Ectodermal cell (in vitro differentiated cells): Measurements from ENCODE around the gene MINDY3.

ENCODE experiments used
- H3K27ac ChIP-seq: 2 replicates; pipeline ENCODE4 v1.7.0; 2013; ENCODE audit warnings: mild to moderate bottlenecking, low read depth, low read length; ENCODE audit not compliant: insufficient read depth, poor library complexity, severe bottlenecking
- H3K27me3 ChIP-seq: 2 replicates; pipeline ENCODE4 v1.7.0; 2013; ENCODE audit warnings: mild to moderate bottlenecking, low read length; ENCODE audit not compliant: insufficient read depth, control insufficient read depth, poor library complexity, severe bottlenecking
- H3K36me3 ChIP-seq: one replicate; pipeline ENCODE4 v1.7.0; 2013; ENCODE audit warnings: low read length; ENCODE audit not compliant: control insufficient read depth, insufficient read depth
- H3K4me1 ChIP-seq: one replicate; pipeline ENCODE4 v1.7.0; 2013; ENCODE audit warnings: low read length; ENCODE audit not compliant: control insufficient read depth, insufficient read depth
- H3K4me3 ChIP-seq: 2 replicates; pipeline ENCODE4 v1.7.0; 2013; ENCODE audit warnings: low read depth, low read length, control low read depth; ENCODE audit not compliant: insufficient read depth
- H3K9me3 ChIP-seq: 2 replicates; pipeline ENCODE4 v1.7.0; 2013; ENCODE audit warnings: mild to moderate bottlenecking, low read length, moderate library complexity; ENCODE audit not compliant: control insufficient read depth
- WGBS, 2 experiments: methylation state at CpG; one replicate each; pipeline ENCODE4 v1.1.7; 2013; ENCODE audit warnings: missing lambda C conversion rate in 2 of 2; 5-methylcytosine and 5-hydroxymethylcytosine counted together

Gene MINDY3

DNA sequence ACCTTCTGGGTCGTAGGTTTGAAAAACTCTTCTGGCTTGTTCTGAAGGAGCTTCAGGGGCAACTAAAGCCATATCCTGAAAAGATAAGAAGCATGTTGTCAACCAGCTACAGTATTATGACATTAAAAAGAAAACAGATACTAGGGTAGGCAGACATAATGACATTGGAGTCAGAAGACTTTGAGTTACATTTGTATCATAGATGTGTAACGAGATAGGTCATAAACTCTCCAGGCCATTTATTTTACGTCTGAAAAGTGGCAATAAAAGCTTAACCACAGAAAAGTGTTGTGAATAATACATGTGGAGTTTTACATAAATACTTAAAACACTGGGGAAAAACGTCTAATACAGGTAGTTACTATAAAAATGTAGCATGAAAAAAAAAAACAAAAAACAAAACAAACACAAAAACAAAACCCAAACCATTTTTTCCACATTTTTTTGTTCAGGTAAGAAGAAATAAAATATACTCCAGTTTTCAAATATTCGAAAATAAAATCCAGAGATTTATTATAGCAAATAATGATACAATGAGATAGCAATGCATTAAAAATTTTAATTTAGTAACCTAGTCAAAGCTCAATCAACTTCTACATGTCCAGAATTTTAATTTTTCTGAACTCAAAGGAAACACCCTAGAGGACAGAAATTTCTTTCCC is 64.1 kb downstream of the MINDY3 start:
- no peaks in the 10 kb centered on the region for H3K27me3 ChIP-seq
- no peaks in the 10 kb centered on the region for H3K9me3 ChIP-seq
- H3K4me3 ChIP-seq, result no peak overlapping the region
- 95 to 97% methylated on average over 3 of the region's 5 CpGs for WGBS, 2 experiments
- H3K4me1 ChIP-seq, result no peaks in the 10 kb centered on the region
- H3K27ac ChIP-seq, result no peak overlapping the region
- H3K36me3 ChIP-seq, result no peaks in the 10 kb centered on the region

DNA sequence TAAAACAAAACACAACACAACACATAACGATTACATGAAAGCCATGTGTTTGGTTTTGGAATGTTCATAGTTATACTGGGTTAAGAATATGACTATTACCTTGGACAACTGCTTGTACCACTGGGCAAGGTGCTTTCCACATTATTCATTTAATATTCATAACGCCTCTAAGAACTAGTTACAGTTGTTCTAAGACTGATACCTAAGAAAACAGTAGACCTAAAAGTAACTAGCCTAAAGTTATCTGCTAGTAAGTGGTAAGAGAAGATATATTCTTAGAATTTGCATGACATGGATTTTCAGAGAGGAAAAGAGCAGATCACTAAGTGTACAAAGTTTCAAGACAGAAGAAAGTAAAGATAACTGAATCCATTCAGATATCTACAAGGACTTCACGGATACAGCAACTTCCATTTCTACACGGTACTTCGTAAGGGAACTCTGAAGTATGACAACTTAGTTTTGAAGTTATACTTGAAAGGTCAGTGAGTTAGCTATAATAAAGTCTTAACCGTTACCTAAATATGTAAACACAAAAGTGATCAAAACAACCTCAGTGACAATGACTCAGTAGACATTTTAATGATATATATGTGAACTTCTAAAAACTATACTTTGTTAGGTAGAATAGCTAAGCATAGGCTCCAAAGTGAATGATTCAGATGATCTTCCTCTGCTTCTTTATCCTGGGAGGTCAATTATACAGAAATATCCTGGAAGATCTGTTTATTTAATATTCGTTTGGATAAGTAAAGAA is 65.1 kb downstream of the MINDY3 start:
- Histone ChIP-seq H3K4me3 (no peak overlapping the region), H3K27ac (no peak overlapping the region), H3K36me3 (no peaks in the 10 kb centered on the region), H3K9me3 (no peaks in the 10 kb centered on the region), H3K27me3 (no peaks in the 10 kb centered on the region), H3K4me1 (no peaks in the 10 kb centered on the region)
- WGBS, 2 experiments, result 97 to 100% methylated on average over 3 to 7 of the region's 7 CpGs

DNA sequence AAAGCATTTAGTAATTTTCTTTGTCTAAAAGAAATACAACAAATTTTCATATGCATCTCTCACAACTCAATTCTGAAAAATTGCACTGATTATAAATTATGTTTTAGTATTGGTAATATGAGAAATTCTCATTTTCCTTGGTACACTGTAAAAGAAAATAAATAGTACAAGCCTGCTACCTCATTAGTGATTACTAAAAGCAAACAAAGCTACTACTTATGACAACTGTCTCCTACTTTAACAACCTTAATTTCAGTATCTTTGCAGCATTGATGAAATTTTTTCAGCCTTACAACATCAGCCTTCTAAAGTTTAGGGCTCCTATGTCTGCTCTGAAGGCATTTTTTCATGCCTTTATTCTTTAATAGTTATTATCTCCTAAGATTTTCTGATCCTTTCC is 65.7 kb downstream of the MINDY3 start:
- Histone ChIP-seq H3K27ac (no peak overlapping the region), H3K36me3 (no peaks in the 10 kb centered on the region), H3K4me3 (no peak overlapping the region), H3K4me1 (no peaks in the 10 kb centered on the region), H3K27me3 (no peaks in the 10 kb centered on the region), H3K9me3 (no peaks in the 10 kb centered on the region)

DNA sequence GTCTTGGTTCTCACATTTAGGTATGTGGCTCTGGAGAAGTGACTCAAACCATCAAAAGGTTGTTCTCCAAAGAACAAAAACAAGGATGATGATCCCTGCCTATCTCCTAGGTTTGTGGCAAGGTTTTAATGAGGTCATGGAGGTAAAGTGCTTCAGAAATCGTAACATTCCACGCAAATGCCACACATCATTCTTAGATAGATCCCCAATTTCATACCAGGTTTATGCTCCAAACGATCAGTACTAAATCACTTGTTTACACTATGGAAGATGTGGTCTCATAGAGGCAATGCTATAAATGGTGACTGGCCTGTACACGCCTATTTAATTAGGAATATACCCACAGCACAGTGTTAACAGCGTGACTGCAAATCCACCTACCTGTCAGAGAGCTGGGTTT is 66.6 kb downstream of the MINDY3 start:
- Histone ChIP-seq H3K36me3 (no peaks in the 10 kb centered on the region), H3K27ac (no peak overlapping the region), H3K4me3 (no peak overlapping the region), H3K9me3 (no peaks in the 10 kb centered on the region), H3K27me3 (no peaks in the 10 kb centered on the region), H3K4me1 (no peaks in the 10 kb centered on the region)
- 97 to 100% methylated on average over 4 to 5 of the region's 5 CpGs for WGBS, 2 experiments

DNA sequence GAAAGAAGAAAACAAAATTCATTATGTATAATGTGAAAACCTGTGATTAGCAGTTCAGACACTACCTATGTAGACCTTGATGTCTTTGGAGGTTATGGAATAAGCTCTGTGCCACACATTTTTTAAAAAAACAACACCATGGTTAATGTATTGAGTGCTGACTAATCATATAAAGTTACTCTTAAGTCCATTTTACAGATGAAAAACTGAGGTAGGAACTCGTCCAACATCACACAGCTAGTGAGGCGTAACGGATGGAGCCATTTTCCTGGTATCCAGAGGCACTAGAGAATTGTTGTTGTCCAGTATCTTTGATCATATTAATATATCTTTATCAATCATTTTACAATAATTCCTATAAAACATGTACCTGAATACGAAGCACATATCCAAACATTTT is 67.5 kb downstream of the MINDY3 start:
- 90 to 91% methylated on average over 4 of the region's 4 CpGs for WGBS, 2 experiments
- H3K9me3 ChIP-seq, result no peaks in the 10 kb centered on the region
- H3K4me1 ChIP-seq, result no peaks in the 10 kb centered on the region
- H3K4me3 ChIP-seq, result no peak overlapping the region
- no peaks in the 10 kb centered on the region for H3K27me3 ChIP-seq
- no peak overlapping the region for H3K27ac ChIP-seq
- no peaks in the 10 kb centered on the region for H3K36me3 ChIP-seq

DNA sequence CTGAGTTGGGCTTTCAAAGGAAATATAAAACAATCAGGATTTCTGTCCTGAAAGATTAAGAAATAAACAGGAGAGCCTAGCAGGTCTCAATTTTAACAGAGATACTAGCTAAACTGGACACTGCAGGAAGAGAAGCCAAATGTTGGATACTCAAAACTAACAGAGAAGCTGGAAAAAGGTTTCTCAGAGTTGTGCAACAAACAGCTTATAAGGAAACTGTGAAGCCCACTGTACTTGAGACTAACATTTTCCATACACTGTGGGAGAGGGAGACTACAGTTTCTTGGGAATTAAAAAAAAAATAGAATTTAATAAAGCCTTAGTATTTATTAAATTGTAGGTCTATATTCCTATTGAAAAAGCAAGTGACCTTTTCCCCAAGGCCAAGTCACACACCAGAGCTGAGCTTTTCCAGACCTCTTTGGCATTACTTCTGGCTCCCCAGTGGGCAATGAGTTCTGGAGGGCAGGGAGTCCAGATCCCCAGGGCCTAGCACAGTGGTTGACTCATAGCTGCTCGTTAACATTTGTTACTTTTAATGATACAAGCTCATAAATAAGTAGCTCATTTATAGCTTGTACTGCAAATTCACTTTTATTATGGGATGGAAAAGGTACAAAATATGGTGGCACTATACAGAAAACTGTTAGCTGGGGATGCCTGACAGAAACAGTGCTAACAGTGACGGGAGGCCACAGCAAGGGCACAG is 68.3 kb downstream of the MINDY3 start:
- Histone ChIP-seq H3K4me3 (no peak overlapping the region), H3K27me3 (no peaks in the 10 kb centered on the region)

DNA sequence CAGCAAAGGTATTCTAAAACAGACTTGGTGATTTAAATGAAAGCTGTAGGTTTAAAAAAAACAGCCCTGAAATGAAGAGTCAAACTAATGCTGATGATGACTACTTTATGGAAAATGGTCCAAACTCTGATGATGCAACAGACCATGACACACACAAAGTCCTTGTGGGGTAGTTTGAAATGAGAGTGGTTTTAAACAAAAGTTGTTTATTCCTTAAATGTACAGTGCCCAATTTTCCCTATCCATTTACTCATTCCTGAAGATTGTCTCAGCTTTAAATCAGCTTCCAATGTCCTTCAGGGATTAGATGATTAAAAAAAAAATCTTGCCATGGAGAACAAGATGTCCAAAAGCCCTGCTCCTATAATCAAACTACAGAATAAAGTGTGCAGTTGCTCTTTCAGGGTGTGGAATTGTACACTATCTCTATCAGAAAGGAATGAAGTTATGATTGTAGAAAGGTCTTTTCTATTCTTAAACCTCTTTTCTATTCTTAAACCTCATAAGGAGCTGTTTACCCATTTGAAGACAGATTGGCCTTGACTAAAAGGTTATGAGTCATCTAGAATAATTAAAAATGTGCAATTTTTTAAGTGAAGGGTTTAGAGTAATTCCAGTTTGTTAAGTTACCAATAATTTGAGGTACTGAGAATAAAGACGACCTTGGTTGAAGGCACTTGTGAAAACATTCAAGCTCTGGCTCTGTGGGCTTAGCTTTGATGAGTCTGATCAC is 70.3 kb downstream of the MINDY3 start:
- WGBS, 2 experiments, result 93 to 97% methylated on average over 1 of the region's 1 CpG
- Histone ChIP-seq H3K36me3 (no peaks in the 10 kb centered on the region), H3K27me3 (no peaks in the 10 kb centered on the region), H3K9me3 (no peaks in the 10 kb centered on the region), H3K27ac (no peak overlapping the region), H3K4me3 (no peak overlapping the region), H3K4me1 (no peaks in the 10 kb centered on the region)

More for the DNA sequence above, 68.3 kb downstream of the MINDY3 start:
- Histone ChIP-seq H3K9me3 (no peaks in the 10 kb centered on the region), H3K27ac (no peak overlapping the region), H3K4me1 (no peaks in the 10 kb centered on the region), H3K36me3 (no peaks in the 10 kb centered on the region)
- WGBS, 2 experiments, result 83 to 95% methylated on average over 2 of the region's 2 CpGs

DNA sequence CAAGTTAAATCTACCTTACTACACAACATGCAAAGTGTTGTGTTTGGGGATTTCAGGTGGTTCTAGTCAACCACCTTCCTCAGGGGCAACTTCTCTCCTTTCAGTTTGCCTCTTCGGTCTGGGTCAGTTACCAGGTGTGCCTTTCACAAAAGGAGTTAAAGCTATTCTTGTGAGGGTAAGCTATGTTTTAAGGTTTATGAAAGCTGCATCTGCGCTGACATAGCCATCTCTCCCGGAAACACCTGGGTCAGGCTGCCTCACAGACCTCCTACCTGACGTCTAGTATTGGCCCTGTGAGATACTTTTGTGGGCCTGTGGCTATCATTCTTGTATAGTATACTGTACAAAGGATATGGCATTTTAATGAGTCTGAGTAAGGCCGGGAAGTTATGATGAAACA is 72.9 kb downstream of the MINDY3 start:
- WGBS, 2 experiments, result 95 to 96% methylated on average over 4 to 5 of the region's 5 CpGs
- no peak overlapping the region for H3K4me3 ChIP-seq
- H3K9me3 ChIP-seq, result no peaks in the 10 kb centered on the region
- H3K27ac ChIP-seq, result no peak overlapping the region
- H3K27me3 ChIP-seq, result no peaks in the 10 kb centered on the region
- H3K4me1 ChIP-seq, result no peaks in the 10 kb centered on the region
- no peaks in the 10 kb centered on the region for H3K36me3 ChIP-seq

DNA sequence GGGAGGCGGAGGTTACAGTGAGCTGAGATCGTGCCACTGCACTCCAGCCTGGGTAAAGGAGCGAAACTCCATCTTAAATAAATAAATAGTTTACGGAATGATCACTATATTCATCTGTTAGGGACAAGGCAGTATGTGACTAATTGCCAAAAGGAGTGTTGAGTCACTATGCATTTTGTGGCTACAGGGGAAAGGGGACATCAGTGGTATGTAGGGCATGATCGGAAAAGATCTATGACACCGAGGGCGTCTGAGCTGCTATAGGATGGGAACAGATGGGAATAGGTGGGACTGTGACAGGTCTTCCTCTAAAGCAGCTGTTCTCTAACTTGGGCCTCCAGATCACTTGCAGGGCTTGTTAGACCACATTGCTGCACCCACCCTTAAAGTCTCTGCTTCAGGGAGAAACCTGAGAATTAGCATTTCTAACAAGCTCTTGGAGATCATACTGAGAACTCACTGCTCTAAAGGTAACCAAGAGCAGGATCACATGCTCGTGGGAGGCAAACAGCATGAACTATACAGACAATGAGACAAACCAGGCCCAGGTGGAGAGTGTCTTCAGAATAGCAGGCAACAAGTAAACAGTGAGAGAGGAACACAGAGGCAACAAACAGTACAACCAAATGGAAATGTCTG is 75.5 kb downstream of the MINDY3 start:
- Histone ChIP-seq H3K27ac (no peak overlapping the region), H3K36me3 (no peaks in the 10 kb centered on the region), H3K4me1 (no peaks in the 10 kb centered on the region), H3K27me3 (no peaks in the 10 kb centered on the region), H3K4me3 (no peak overlapping the region), H3K9me3 (no peaks in the 10 kb centered on the region)
- WGBS, 2 experiments, result 88 to 94% methylated on average over 8 of the region's 8 CpGs
